ENCODE results near the gene NDUFAF2.
"Not testable (repeated sequence)": the region's sequence is repeated elsewhere in the genome, so short reads cannot be mapped to it uniquely, and the experiment has no call there.

NDUFAF2 gene

DNA sequence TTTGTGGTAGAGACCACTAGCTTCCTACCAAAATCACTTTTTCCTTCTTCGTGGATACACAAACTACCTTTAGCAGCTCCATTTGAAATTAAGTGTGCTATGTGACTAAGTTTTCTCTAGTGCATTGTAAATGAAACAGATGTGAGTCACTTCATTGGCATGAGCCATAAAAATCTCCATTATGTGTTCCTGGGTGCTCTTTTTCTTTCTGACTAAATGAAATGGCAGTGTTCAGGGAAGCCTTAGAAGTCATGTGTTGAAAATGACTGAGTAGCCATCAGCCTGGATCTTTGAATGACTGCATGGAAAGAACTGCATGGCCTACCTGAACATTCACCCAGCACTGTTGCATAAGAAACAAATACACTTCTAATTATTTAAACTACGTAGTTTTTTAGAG lies 107.9 kb downstream of the NDUFAF2 start:
- DNase-seq = no peak

DNA sequence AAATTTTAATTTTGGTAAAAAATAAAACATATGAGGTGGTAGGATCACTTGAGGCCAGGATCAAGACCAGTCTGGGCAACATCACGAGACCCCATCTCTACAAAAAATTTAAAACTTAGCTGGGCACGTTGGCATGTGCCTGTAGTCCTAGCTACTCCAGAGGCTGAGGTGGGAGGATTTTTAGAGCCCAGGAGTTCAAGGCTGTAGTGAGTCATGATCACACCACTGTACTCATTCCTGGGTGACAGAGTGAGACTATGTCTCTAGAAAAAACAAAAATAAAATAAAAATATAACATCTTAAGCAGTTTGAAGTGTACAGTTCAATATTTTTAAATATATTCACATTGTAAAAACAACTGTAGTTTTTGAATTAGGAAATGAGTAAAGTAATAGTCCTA lies 108.9 kb downstream of the NDUFAF2 start:
- no peak for DNase-seq

DNA sequence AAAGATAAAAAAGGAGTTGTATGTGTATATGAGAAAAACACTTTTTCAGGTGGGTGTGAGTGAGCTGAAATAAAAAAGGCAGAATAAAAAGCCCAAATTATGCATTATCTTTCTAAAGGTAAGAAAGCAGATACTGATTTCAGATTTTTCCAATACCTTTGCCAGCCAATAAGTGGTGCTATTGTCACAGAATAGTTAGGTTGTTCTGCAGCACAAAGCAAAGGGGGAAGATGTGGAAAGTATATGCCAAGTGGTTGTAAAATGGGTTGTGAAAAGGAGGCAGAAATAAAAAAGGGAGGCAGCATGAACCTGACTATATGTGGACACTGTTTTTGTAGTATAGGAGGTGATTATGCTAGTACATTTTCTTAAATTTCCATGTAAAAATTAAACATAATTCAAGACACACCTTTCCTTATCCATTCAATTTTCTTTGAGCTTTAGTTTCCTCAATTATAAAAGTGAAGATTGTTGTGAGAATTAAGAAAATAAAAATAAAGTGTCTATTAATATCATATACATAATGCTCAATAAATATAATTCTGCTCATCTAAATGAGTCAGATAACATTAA lies 110.5 kb downstream of the NDUFAF2 start:
- DNase-seq = peak; percentile 4

DNA sequence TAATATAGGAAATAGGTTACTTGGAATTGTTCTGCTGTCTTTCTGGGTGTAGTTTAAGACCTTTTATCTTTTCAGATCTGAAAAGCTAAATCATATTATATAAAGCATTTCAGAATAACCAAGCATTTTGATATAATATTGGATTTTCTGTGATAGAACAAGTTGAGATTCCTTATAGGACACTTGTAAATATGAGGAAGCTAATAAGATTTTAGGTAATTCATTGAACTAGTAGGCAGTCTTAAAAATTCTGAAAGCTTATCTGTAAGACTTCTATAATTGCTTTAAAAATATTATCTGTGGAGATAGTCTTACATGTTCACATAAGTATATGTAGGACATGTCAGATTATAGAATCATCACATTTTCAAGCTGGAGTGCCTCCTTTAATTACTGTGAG lies 114.5 kb downstream of the NDUFAF2 start:
- DNase-seq = no peak

DNA sequence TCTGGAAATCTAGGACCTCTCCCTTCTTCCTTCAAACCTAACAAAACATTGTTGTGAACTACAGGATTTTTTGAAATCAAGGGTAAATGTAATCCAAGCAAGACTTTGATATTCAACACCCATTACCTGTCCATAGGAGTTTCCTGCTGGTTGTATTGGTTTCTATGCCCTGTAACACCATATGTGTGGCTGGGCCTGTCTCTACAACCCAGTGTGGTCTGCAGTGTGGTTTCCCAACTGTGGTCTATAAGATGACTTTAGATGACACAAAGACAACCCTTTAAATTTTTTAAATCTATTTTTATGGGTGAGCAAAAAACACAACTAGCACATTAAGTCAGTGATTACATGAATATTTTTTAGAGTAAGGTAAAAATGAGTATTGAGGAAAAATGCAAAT lies 124.1 kb downstream of the NDUFAF2 start:
- no peak for DNase-seq

DNA sequence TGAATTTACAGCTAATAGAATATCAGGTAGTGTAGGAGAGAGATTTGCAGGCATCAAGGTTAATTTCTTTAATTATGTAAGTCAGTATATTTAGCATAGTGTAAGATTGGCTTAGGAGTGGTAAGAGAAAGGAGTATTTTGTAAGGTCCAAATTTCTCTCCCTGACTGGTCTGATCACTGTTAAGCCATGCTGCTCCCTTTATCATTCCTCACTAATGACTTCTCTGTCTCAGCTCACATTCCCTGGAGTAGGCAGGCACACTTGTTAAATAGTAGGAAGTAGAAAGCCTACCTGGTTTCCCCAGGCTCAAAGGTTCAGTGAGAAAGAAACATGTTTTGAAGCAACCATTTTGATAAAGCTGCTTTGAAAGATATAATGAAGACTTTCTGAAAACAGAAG lies 126.5 kb downstream of the NDUFAF2 start:
- DNase-seq = no peak

DNA sequence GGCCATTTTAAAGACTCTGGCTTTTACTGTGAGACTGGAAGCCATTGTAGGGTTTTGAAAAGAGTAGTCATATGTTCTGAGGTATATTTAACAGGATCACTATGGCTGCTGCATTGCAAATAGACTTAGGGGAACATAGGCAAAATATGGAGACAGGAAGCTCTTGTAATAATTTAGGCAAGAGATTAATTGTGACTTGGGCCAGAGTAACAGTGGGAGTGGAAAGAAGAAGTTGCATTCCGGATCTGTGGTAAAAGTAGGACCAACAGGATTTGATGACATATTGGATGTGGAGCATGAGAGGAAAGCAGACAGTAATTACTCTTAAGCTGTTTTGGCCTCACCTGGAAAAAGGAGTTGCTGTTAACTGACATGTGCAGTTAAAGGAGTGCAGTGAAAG lies 131.6 kb downstream of the NDUFAF2 start:
- no peak for DNase-seq

DNA sequence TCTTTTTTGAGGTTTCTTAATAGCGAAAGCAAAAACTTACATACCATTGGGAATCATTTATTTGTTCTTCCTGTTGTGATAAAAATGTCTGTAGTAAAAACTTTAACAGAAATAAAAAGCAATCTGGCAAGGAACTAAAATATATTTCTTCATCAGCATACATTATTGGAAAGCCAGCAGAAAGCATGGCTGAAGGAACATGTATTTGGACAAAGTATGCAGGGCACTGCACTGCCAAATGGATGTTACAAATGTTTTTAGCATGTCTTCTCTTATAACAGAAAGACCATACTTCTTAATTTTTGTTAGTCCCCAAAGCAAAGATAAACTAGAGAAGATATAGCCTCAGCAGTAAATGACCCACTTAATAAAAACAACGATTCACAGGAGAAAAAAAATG lies 136.7 kb downstream of the NDUFAF2 start:
- DNase-seq = no peak

DNA sequence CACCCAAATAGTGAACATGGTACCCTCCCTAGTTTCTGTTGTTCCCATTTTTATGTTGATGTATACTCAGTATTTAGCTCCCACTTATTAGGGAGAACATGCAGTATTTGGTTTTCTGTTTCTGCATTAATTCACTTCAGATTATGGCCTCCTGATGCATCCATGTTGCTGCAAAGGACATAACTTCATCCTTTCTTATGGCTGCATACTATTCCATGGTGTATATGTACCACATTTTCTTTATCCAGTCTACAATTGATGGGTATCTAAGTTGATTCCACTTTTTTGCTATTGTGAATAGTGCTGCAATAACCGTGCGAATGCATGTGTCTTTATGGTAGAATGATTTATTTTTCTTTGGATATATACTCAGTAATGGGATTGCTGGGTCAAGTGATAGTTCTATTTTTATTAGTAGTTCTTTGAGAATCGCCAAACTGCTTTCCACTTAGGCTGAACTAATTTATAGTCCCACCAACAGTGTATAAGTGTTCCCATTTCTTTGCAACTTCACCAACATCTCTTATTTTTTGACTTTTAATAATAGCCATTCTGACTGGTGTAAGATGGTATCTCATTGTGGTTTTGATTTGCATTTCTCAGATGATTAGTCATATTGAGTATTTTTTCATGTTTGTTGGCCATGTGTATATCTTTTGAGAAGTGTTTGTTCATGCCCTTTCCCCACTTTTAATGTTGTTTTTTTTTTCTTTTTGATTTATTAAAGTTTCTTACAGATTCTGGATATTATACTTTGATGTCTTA lies 137.7 kb downstream of the NDUFAF2 start:
- DNase-seq = no peak

DNA sequence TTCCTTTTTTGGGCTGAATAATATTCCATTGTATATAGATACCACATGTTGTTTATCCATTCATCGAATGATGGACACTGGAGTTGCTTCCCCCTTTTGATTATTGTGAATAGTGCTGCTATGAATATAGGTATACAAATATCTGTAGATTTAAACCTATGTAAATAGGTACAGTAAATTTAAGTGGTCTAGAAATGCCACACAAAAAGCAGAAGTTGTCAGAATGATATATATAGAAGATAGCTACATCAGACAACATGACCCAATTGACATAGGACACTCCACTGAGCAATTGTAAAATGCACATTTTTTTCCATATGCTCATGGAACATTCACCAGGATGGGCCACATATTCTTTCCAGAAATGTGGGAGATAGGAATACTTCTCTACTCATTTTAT lies 139.7 kb downstream of the NDUFAF2 start:
- DNase-seq = no peak

DNA sequence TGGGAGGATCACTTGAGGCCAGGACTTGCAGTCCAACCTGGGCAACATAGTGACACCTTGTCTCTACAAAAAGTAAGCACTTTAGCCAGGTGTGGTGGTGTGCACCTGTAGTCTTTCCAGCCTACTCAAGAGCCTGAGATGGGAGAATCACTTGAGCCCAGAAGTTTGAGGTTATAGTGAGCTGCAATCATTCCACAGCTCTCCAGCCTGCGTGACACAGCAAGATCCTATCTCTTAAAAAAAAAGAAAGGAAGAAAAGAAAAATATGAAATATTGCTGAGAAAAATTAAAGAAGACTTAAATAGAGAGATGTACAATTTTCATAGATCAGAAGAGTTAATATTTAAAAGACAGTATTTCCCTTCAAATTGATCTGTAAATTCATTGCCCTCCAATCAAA lies 140.9 kb downstream of the NDUFAF2 start:
- DNase-seq = no peak

DNA sequence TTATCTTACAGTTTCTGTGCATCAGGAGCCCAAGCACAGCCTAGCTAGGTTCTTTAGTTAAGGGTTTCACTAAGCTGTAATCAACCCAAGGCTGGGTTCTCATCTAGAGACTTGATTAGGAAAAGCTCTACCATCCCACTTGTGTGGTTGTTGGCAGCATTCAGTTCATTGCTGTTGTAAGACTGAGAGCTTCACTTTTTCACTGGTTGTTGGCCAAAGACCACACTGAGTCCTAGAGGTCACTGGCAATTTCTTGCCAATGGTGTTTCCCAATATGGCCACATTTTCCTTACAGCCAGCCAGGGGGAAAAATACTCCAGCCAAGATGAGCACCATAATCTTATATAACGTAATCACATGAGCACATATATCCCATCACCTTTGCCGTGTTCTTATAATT lies 142.9 kb downstream of the NDUFAF2 start:
- DNase-seq = no peak

DNA sequence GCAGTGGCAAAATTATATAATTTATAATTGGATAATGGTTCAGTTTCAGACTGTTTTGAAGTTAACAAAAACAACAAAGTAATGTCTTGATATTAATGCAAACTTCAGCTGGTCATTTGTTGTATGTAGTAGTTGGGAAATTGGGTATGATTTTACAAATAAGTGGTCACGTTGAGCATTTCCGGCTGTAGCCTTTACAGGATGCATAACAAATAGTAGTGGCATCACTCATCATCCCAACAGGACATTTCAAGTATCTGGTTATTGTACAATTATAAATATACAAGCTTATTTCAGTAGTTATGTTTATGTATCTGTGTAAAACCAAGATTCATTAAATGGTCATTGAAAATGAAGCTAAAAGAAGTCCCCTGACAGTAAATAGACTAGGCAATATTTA lies 144.3 kb downstream of the NDUFAF2 start:
- no peak for DNase-seq

DNA sequence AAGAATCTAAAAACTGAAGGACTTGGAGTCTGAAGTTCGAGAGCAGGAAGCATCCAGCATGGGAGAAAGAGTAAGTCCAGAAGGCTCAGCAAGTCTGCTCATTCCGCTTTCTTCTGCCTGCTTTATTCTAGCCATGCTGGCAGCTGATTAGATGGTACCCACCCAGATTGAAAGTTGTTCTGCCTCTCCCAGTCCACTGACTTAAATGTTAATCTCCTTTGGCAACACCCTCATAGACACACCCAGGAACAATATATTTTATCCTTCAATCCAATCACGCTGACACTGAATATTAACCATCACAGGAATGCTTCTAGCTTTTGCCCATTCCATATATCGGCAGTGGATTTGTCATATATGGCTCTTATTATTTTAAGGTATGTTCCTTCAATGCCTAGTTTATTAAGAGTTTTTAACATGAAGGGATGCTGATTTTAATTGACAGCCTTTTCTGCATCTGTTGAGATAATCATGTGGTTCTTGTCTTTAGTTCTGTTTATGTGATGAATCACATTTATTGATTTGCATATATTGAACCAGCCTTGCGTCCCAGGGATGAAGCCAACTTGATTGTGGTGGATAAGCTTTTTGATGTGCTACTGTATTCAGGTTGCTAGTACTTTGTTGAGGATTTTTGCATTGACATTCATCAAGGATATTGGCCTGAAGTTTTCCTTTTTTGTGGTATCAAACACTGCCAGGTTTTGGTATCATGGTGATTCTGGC lies 148.2 kb downstream of the NDUFAF2 start:
- not testable (repeated sequence) for DNase-seq

DNA sequence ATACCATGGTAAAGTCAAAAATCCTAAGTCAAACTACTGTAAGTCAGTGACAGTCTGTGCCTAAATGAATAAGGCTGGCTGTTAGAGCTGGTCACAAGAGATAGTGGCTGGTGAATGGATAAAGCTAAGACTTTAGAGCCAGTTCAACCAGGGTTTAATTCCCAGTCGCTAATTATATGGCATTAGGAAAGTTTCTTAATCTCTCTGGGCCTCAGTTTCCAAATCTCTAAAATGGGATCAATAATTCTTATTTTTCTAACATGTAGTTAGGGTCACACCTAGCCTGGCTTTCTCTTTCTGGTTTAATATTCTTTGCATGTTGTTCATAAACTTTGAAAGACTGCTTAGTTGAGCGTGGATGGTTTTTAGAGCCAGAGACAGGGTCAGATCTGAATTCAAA lies 152.5 kb downstream of the NDUFAF2 start:
- no peak for DNase-seq

DNA sequence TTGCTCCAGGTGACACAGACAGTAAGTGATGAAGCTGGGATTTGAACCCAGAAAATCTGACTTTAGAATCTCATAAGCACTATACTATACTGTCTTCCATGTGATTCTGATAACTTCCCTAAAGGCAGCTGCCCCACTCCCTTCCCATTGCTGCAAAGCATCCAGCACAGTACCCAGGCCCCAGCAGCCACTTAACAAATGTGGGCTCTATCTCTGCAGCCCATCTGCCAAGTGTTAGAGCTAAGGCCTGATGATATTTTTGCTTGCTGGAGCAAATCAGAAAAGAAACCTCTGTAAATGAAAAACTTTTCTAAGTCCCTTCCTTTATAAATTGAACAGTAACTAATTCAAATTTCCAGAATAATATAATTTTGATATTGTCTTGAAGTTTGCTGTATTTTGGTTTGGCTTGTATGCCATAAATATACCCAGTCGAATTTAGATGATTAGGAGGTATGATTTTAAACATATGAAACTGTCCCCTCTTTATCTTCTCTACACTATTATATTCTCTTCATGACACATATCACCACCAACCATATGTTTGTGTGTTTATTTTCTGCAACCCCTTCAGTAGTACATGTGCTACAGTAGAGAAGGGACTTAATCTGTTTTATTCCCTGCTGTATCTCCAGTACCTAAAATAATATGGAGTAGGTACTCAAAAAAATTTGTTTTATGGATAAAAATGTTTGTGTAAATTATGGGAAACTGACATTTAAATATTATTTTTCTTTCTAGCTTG lies 153.4 kb downstream of the NDUFAF2 start:
- DNase-seq = no peak

DNA sequence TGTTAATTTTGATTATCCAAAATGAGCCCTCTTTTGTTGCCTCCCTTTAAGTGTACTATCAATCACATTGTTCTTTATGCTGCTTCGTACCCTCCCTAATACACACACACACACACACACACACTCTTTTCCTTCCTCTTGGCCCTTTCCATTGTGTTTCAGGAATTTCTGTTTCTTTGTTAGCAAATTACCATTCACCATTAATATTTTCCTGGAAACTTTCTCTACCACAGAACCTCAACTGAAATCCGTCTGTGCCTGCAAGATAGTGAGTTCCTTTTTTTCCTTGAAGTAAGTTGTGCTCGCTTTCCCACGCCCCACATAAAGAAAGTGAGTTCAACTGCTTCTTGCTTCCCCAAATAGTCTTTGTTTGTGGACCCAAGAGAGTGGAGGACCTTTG lies 155.4 kb downstream of the NDUFAF2 start:
- no peak for DNase-seq

DNA sequence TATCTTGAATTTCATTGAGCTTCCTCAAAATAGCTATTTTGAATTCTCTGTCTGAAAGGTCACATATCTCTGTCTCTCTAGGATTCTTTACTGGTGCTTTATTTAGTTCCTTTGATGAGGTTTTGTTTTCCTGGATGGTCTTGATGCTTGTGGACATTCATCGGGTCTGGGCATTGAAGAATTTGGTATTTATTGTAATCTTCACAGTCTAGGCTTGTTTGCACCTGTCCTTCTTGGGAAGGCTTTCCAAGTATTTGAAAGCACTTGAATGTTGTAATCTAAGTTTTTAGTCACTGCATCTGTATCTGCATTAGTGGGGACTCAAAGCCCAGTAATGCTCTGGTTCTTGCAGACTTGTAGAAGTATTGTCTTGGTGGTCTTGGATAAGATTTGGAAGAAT lies 169.4 kb downstream of the NDUFAF2 start:
- no peak for DNase-seq

DNA sequence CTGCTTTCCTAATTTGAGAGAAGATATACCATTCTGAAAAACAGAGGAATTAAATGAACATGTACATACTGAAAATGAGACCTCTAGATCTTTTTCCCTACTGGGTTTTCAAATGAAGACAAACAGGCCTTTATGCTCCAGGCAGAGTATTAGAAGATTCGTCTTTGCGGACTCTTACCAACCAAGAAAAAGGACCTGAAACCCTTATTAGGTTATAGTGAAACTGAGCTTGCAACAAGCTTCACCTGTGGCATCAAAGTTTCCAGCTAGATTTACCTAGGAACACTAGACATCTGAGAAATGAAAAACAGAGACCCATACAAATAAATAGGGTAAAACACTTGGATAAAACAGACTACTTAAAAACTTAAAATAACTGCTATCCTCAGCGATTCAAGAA lies 171.0 kb downstream of the NDUFAF2 start:
- no peak for DNase-seq

DNA sequence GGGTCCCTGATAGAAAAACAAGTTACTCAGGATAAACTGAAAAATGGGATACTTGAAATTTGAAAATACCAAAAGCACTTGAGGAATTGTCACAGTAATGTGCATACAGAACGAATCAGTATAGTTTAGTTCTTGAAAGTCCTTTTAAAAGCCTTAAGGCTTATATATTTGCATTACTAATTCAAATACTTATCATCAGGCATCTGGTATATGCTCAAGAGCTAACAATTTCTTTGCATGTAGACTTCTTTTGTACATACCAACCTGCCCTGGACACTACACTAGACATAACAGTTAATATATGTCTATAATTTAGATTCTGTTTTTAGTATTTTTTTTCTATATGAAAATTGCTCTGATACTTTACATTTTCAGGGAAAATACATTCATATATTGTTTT lies 174.1 kb downstream of the NDUFAF2 start:
- DNase-seq = no peak

DNA sequence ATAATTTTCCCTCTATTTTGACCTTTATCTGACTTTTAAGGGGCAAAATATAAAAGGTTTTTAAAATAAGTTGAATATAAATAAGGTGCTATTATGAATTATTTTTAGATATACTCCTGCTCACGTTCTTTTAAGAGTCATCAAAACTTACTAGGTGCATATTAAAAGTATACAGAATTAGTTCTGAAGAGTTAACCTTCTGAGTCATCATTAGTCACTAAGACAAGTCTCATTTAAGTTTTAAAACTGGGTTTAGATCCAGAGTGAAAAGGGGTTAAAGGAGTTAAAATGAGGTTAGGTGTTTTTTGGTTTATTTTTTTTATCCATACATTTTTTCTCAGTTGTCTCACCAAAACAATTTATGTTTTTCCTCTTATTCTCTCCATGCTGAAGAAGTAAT lies 175.5 kb downstream of the NDUFAF2 start:
- no peak for DNase-seq

DNA sequence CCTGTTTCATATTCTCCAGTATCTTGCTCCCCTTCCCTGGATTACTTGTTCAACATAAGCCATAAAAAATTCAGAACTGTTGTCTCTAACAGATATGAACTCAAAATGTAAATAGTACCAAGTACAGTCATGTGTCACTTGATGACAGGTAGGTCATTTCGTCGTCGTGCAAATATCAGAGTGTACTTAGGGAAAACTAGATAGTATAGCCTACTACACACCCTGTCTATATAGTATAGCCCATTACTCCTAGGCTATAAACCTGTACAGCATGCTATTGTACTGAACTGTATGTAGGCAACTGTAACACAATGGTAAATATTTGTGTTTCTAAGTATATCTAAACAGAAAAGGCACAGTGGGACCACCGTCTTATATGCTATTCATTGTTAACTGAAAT lies 178.1 kb downstream of the NDUFAF2 start:
- no peak for DNase-seq

DNA sequence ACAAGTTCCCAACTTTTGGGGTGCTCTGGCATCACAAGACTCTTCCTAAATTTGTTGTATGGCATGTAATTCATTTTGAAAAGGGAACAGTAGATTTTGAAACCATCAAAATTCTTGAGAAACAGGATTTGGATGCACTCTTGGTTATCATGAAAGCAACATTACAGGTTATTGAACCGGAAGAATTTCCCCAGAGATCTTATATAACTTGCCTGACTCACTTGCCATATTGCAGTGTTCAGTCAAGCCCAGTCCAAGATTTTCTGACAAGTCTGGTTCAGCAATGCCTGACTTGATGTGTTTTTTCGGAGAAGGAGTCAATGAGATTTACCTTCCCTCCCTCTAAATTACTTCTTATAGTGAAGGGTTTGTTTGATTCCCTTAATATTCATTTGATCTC lies 185.3 kb downstream of the NDUFAF2 start:
- no peak for DNase-seq

DNA sequence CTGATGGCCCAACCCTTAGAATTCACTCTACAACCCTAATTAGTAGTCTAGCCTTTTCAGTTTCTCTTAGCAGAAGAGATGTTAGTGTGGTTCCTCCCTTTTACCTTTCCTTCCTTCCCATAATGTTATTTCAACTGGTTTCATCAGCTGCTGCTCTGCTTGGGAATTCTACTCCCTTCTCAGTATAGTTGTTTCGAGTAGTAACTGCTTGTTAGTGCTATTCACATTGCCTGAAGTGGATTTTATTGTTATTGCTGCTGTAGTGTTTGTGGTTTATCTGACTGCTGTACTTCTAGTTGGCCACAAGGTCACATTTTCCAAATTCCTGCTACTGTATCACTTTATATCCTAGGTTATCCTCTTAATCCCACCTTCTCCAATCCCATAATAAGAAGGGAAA lies 187.6 kb downstream of the NDUFAF2 start:
- no peak for DNase-seq

Data from NCI-H1417 treated with DMSO at 0.1 percent for 48 hours (cell line).